BLaER1 treated with 17β-estradiol and CSF1 and Interleukin-3, amounts not matched to agents 10 nM and 100 nM (cell line): ENCODE results near the gene SCN8A.
A peak's percentile ranks its signal among the peaks of the same experiment; 100 is the strongest.

Experiments
- H3K27ac ChIP-seq, 11 experiments: shearing (Covaris generic); formaldehyde crosslinking; 2 replicates each; pipeline ENCODE4 v1.8.1; 2022
- H3K27me3 ChIP-seq, 11 experiments: shearing (Covaris generic); formaldehyde crosslinking; 2 replicates each; pipeline ENCODE4 v1.8.1; 2022
- H3K36me3 ChIP-seq, 11 experiments: shearing (Covaris generic); formaldehyde crosslinking; 2 replicates each; pipeline ENCODE4 v1.8.1; 2022
- H3K4me1 ChIP-seq, 10 experiments: shearing (Covaris generic); formaldehyde crosslinking; 2 replicates each; pipeline ENCODE4 v1.8.1; 2022
- H3K4me2 ChIP-seq, 11 experiments: shearing (Covaris generic); formaldehyde crosslinking; 2 replicates each; pipeline ENCODE4 v1.8.1; 2022
- H3K4me3 ChIP-seq, 10 experiments: shearing (Covaris generic); formaldehyde crosslinking; 2 replicates each; pipeline ENCODE4 v1.8.1; 2022
- H3K9ac ChIP-seq, 11 experiments: shearing (Covaris generic); formaldehyde crosslinking; 2 replicates each; pipeline ENCODE4 v1.8.1; 2022
- H3K9me3 ChIP-seq, 11 experiments: shearing (Covaris generic); formaldehyde crosslinking; replicated peaks in 1 of 11; 2 replicates each; pipeline ENCODE4 v1.8.1; 2022
- H4K20me1 ChIP-seq, 11 experiments: shearing (Covaris generic); formaldehyde crosslinking; 2 replicates each; pipeline ENCODE4 v1.8.1; 2022
- Cebpa-rat ChIP-seq, 11 experiments: shearing (Covaris generic); IDR thresholded peaks; 2 replicates each; pipeline ENCODE4 v1.8.1; 2022

SCN8A gene

DNA sequence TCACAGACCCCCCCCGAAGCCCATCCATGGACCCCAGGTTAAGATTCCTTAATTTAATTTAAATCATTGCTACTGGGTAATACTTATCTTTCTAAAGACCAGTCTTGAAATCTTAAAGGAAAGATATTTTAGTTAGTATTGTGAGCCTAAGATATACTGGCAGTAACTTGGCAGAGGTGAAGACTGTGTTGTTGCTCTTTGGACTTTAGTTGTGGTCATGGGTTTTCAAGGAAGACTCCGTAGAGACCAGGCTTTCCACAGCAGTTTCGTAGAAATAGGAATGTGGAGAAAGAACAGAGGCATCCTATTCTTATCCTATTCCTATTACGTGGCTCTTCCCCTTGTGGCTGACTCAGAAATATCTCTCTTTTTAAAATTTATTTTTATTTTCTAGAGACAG lies 99.0 kb downstream of the SCN8A start:
- no peak for TF ChIP-seq Cebpa-rat (IDR thresholded peaks at IDR 0.05)
- H3K4me2 ChIP-seq = no peak overlapping the region
- H3K9me3 ChIP-seq = no peaks in the 10 kb centered on the region
- no peaks in the 10 kb centered on the region for H3K27me3 ChIP-seq
- no peaks in the 10 kb centered on the region for H3K36me3 ChIP-seq
- peaks cover 0 to 24% (median 3%) of the 10 kb centered on the region in 10 experiments; a peak in 8 of 20 replicates for H3K4me1 ChIP-seq
- no peak overlapping the region for H3K9ac ChIP-seq
- no peak overlapping the region for H3K27ac ChIP-seq
- no peak overlapping the region for H3K4me3 ChIP-seq
- no peaks in the 10 kb centered on the region for H4K20me1 ChIP-seq

DNA sequence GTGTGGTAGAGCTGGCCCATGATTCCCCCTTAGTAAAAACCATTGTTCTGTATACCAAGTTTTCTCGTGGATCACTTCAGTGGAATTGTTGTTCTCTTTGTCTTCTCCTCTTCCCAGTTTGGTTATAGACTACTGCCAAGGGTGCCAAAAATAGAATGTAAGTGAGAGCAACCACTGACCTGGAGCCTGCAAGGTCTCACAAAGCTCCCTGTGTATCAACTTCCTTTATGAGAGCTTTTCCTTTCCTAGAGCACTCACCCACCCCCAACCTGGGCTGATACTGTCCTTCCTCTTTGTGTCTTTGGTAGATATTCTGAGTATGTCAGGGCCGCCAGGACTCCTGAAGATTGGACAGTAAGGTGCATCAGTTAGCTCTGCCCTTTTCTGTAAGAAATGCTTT lies 101.0 kb downstream of the SCN8A start:
- Histone ChIP-seq H3K4me2 (peak overlapping the region in 3 of 11 experiments; percentile 8 to 19 (median 19); a peak in 2 of 22 replicates), H3K36me3 (no peaks in the 10 kb centered on the region), H3K9me3 (no peaks in the 10 kb centered on the region), H4K20me1 (no peaks in the 10 kb centered on the region), H3K4me1 (peaks cover 0 to 18% (median 3%) of the 10 kb centered on the region in 10 experiments; a peak in 8 of 20 replicates), H3K27me3 (no peaks in the 10 kb centered on the region), H3K9ac (no peak overlapping the region), H3K27ac (no peak overlapping the region), H3K4me3 (no peak overlapping the region)
- no peak for TF ChIP-seq Cebpa-rat (IDR thresholded peaks at IDR 0.05)

GRCh38 chr12:51693569-51693968 lies 102.5 kb downstream of the SCN8A start:
- no peak overlapping the region for H3K27ac ChIP-seq
- TF ChIP-seq Cebpa-rat (IDR thresholded peaks at IDR 0.05) = no peak
- no peak overlapping the region for H3K9ac ChIP-seq
- no peaks in the 10 kb centered on the region for H3K27me3 ChIP-seq
- no peak overlapping the region for H3K4me2 ChIP-seq
- peaks cover 0 to 9% (median 0%) of the 10 kb centered on the region in 10 experiments; a peak in 1 of 20 replicates for H3K4me1 ChIP-seq
- H3K9me3 ChIP-seq = no peaks in the 10 kb centered on the region
- H3K4me3 ChIP-seq = no peak overlapping the region
- no peaks in the 10 kb centered on the region for H3K36me3 ChIP-seq
- no peaks in the 10 kb centered on the region for H4K20me1 ChIP-seq

DNA sequence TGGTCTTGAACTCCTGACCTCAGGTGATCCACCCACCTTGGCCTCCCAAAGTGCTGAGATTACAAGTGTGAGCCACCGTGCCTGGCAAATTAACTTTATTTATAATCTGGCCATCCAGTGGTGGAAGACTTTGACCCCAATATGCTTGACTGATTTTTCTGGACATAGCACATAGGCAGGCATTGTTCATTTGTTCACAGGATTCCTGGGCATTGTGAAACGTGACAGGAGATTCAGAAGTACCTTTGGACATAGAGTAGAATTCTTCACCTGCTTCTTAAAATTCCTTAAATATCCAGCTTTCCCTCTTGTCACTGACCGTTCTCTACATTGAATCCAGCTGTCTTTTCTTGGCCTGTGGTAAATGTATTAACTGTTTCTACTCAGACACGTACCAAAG lies 103.1 kb downstream of the SCN8A start:
- peaks cover 0 to 9% (median 0%) of the 10 kb centered on the region in 10 experiments; a peak in 1 of 20 replicates for H3K4me1 ChIP-seq
- no peaks in the 10 kb centered on the region for H3K27me3 ChIP-seq
- H3K9ac ChIP-seq = no peak overlapping the region
- no peak overlapping the region for H3K27ac ChIP-seq
- no peak for TF ChIP-seq Cebpa-rat (IDR thresholded peaks at IDR 0.05)
- H3K36me3 ChIP-seq = no peaks in the 10 kb centered on the region
- no peak overlapping the region for H3K4me3 ChIP-seq
- H4K20me1 ChIP-seq = no peaks in the 10 kb centered on the region
- H3K4me2 ChIP-seq = no peak overlapping the region
- H3K9me3 ChIP-seq = no peaks in the 10 kb centered on the region

- no peaks in the 10 kb centered on the region for H3K27me3 ChIP-seq
- H3K4me2 ChIP-seq = no peak overlapping the region
- H3K36me3 ChIP-seq = no peaks in the 10 kb centered on the region
- H4K20me1 ChIP-seq = no peaks in the 10 kb centered on the region
- H3K9ac ChIP-seq = no peak overlapping the region
- peaks cover 0 to 9% (median 0%) of the 10 kb centered on the region in 10 experiments; a peak in 1 of 20 replicates for H3K4me1 ChIP-seq
- no peak for TF ChIP-seq Cebpa-rat (IDR thresholded peaks at IDR 0.05)
- H3K4me3 ChIP-seq = no peak overlapping the region
- no peak overlapping the region for H3K27ac ChIP-seq
- no peaks in the 10 kb centered on the region for H3K9me3 ChIP-seq
Observed at GRCh38 chr12:51695241-51696010, 104.4 kb downstream of the SCN8A start.

- no peaks in the 10 kb centered on the region for H3K27me3 ChIP-seq
- H4K20me1 ChIP-seq = no peaks in the 10 kb centered on the region
- peaks cover 0 to 33% (median 13%) of the 10 kb centered on the region in 10 experiments; a peak in 17 of 20 replicates for H3K4me1 ChIP-seq
- TF ChIP-seq Cebpa-rat (IDR thresholded peaks at IDR 0.05) = no peak
- H3K9ac ChIP-seq = no peak overlapping the region
- H3K9me3 ChIP-seq = no peaks in the 10 kb centered on the region
- no peak overlapping the region for H3K4me3 ChIP-seq
- H3K4me2 ChIP-seq = no peak overlapping the region
- no peaks in the 10 kb centered on the region for H3K36me3 ChIP-seq
- H3K27ac ChIP-seq = no peak overlapping the region
Observed at GRCh38 chr12:51699219-51699618, 108.2 kb downstream of the SCN8A start.

GRCh38 chr12:51700887-51701286 lies 109.9 kb downstream of the SCN8A start:
- peaks cover 0 to 38% (median 13%) of the 10 kb centered on the region in 10 experiments; a peak in 17 of 20 replicates for H3K4me1 ChIP-seq
- H3K36me3 ChIP-seq = no peaks in the 10 kb centered on the region
- H4K20me1 ChIP-seq = no peaks in the 10 kb centered on the region
- H3K27me3 ChIP-seq = no peaks in the 10 kb centered on the region
- no peaks in the 10 kb centered on the region for H3K9me3 ChIP-seq
- no peak overlapping the region for H3K9ac ChIP-seq
- no peak for TF ChIP-seq Cebpa-rat (IDR thresholded peaks at IDR 0.05)
- no peak overlapping the region for H3K27ac ChIP-seq
- H3K4me3 ChIP-seq = no peak overlapping the region
- peak overlapping the region in 1 of 11 experiments; percentile 21; a peak in 1 of 22 replicates for H3K4me2 ChIP-seq

DNA sequence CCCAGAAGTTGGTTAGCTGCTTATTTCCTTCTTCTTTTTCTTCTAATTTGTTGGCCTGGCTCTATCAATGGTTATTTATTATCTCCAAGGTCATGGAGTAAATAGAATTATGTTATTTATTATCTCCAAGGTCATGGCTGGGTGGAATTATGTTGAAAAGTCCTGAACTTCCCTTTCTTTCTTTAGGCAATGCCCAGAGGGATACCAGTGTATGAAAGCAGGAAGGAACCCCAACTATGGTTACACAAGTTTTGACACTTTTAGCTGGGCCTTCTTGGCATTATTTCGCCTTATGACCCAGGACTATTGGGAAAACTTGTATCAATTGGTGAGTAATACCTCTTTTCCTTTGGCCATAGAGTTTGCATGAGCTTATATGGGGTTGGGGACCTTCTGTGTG lies 111.6 kb downstream of the SCN8A start:
- peaks cover 0 to 38% (median 13%) of the 10 kb centered on the region in 10 experiments; a peak in 17 of 20 replicates for H3K4me1 ChIP-seq
- no peaks in the 10 kb centered on the region for H3K9me3 ChIP-seq
- TF ChIP-seq Cebpa-rat (IDR thresholded peaks at IDR 0.05) = peak in 2 of 11 experiments; percentile 9 to 49; a peak in 2 of 22 replicates
- no peaks in the 10 kb centered on the region for H4K20me1 ChIP-seq
- H3K27me3 ChIP-seq = no peaks in the 10 kb centered on the region
- peak overlapping the region in 10 of 11 experiments; percentile 18 to 71 (median 47); a peak in 17 of 22 replicates for H3K4me2 ChIP-seq
- H3K4me3 ChIP-seq = no peak overlapping the region
- H3K36me3 ChIP-seq = no peaks in the 10 kb centered on the region
- H3K9ac ChIP-seq = no peak overlapping the region
- peak overlapping the region in 6 of 11 experiments; percentile 40 to 58 (median 51); a peak in 11 of 22 replicates for H3K27ac ChIP-seq

DNA sequence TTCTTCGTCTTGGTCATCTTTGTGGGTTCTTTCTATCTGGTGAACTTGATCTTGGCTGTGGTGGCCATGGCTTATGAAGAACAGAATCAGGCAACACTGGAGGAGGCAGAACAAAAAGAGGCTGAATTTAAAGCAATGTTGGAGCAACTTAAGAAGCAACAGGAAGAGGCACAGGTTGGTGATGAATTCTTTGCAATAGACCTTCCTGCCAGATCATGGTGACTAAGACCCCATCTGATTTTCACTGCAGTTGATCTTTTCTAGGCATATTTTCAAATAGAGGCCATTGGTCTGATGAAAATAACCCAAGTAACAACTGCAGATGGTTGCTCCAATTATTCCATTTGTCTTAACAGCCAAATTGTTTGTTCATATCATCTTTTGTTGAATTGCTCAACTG lies 114.4 kb downstream of the SCN8A start:
- H3K27ac ChIP-seq = no peak overlapping the region
- no peak overlapping the region for H3K4me3 ChIP-seq
- H3K36me3 ChIP-seq = no peaks in the 10 kb centered on the region
- no peaks in the 10 kb centered on the region for H3K9me3 ChIP-seq
- H4K20me1 ChIP-seq = no peaks in the 10 kb centered on the region
- H3K27me3 ChIP-seq = no peaks in the 10 kb centered on the region
- H3K4me1 ChIP-seq = peaks cover 0 to 38% (median 13%) of the 10 kb centered on the region in 10 experiments; a peak in 17 of 20 replicates
- peak overlapping the region in 4 of 11 experiments; percentile 9 to 39 (median 22); a peak in 3 of 22 replicates for H3K4me2 ChIP-seq
- H3K9ac ChIP-seq = no peak overlapping the region
- no peak for TF ChIP-seq Cebpa-rat (IDR thresholded peaks at IDR 0.05)
